Mesenchymal stem cell (in vitro differentiated cells and primary cell): ENCODE results near the gene KLHDC8A.

Source experiments
- DNase-seq: peaks from one replicate; pipeline ENCODE4 v3.0.0-alpha.2; 2013
- H2AFZ ChIP-seq: one replicate; pipeline ENCODE4 v1.6.1; 2013; ENCODE audit warnings: low read depth, mild to moderate bottlenecking, control low read depth, inconsistent platforms, low read length, moderate library complexity
- H2AK5ac ChIP-seq: 2 replicates; pipeline ENCODE4 v1.6.1; 2013; ENCODE audit warnings: low read length, moderate library complexity, mild to moderate bottlenecking, inconsistent platforms; ENCODE audit not compliant: severe bottlenecking
- H2BK120ac ChIP-seq: one replicate; pipeline ENCODE4 v1.6.1; 2013; ENCODE audit warnings: low read depth, mild to moderate bottlenecking, inconsistent platforms, low read length, moderate library complexity
- H2BK12ac ChIP-seq, 2 experiments: one replicate each; pipeline ENCODE4 v1.6.1; 2013; ENCODE audit warnings: inconsistent platforms in 2 of 2, low read length in 2 of 2, mild to moderate bottlenecking in 2 of 2, moderate library complexity in 2 of 2, control low read depth in 1 of 2
- H2BK15ac ChIP-seq: one replicate; pipeline ENCODE4 v1.6.1; 2013; ENCODE audit warnings: mild to moderate bottlenecking, low read depth, inconsistent platforms; ENCODE audit not compliant: poor library complexity, severe bottlenecking
- H2BK5ac ChIP-seq: 2 replicates; pipeline ENCODE4 v1.6.1; 2013; ENCODE audit warnings: low read depth, mild to moderate bottlenecking, low read length, control low read depth, inconsistent platforms; ENCODE audit not compliant: poor library complexity, severe bottlenecking
- H3K14ac ChIP-seq, 2 experiments: one replicate each; pipeline ENCODE4 v1.6.1; 2013; ENCODE audit warnings: inconsistent platforms in 2 of 2, low read length in 2 of 2, control low read depth in 1 of 2, mild to moderate bottlenecking in 1 of 2, moderate library complexity in 1 of 2
- H3K18ac ChIP-seq, 2 experiments: one replicate each; pipeline ENCODE4 v1.6.1; 2013; ENCODE audit warnings: inconsistent platforms in 2 of 2, low read length in 2 of 2, control low read depth in 1 of 2, low read depth in 1 of 2, mild to moderate bottlenecking in 1 of 2
- H3K23ac ChIP-seq, 2 experiments: one replicate each; pipeline ENCODE4 v1.6.1; 2013; ENCODE audit warnings: inconsistent platforms in 2 of 2, low read length in 2 of 2, mild to moderate bottlenecking in 2 of 2, moderate library complexity in 2 of 2, control low read depth in 1 of 2
- H3K27ac ChIP-seq: 2 replicates; pipeline ENCODE4 v1.5.1; 2013; ENCODE audit warnings: mild to moderate bottlenecking, moderate library complexity, low read length, control low read depth, inconsistent platforms; ENCODE audit not compliant: poor library complexity, severe bottlenecking
- H3K27me3 ChIP-seq, 2 experiments: 2 replicates each; pipeline versions ENCODE4 v1.6.1 to v1.7.0; 2013; ENCODE audit warnings: low read length in 2 of 2, mild to moderate bottlenecking in 2 of 2, moderate library complexity in 2 of 2, control low read depth in 1 of 2, inconsistent platforms in 1 of 2; ENCODE audit not compliant: control insufficient read depth in 1 of 2, insufficient read depth in 1 of 2
- H3K36me3 ChIP-seq, 2 experiments: 2 replicates each; pipeline versions ENCODE4 v1.6.1 to v1.7.0; 2013; ENCODE audit warnings: low read length in 2 of 2, control low read depth in 1 of 2, inconsistent platforms in 1 of 2, low read depth in 1 of 2, mild to moderate bottlenecking in 1 of 2; ENCODE audit not compliant: insufficient read depth in 2 of 2, control insufficient read depth in 1 of 2
- H3K4ac ChIP-seq, 2 experiments: one replicate each; pipeline ENCODE4 v1.6.1; 2013; ENCODE audit warnings: inconsistent platforms in 2 of 2, low read length in 2 of 2, mild to moderate bottlenecking in 2 of 2, moderate library complexity in 2 of 2, control low read depth in 1 of 2, low read depth in 1 of 2
- H3K4me1 ChIP-seq: 2 replicates; pipeline ENCODE4 v1.6.1; 2013; ENCODE audit warnings: low read depth, low read length, control low read depth; ENCODE audit not compliant: control insufficient read depth, insufficient read depth
- H3K4me2 ChIP-seq: 2 replicates; pipeline ENCODE4 v1.6.1; 2013; ENCODE audit warnings: low read length, mild to moderate bottlenecking, inconsistent platforms; ENCODE audit not compliant: poor library complexity, severe bottlenecking
- H3K4me3 ChIP-seq, 2 experiments: 2 replicates each; pipeline versions ENCODE4 v1.5.1 to v1.7.0; 2013; ENCODE audit warnings: low read length in 2 of 2, mild to moderate bottlenecking in 2 of 2, control low read depth in 1 of 2, low read depth in 1 of 2; ENCODE audit not compliant: insufficient read depth in 1 of 2
- H3K79me1 ChIP-seq: replicated peaks from 2 replicates; pipeline ENCODE4 v1.6.1; 2013; ENCODE audit warnings: mild to moderate bottlenecking, control low read depth, low read length, inconsistent platforms; ENCODE audit not compliant: poor library complexity, severe bottlenecking
- H3K9ac ChIP-seq: 2 replicates; pipeline ENCODE4 v1.7.0; 2013; ENCODE audit warnings: mild to moderate bottlenecking, low read length, moderate library complexity
- H3K9me3 ChIP-seq: 2 replicates; pipeline ENCODE4 v1.7.0; 2013; ENCODE audit warnings: mild to moderate bottlenecking, low read length; ENCODE audit not compliant: control insufficient read depth
- H4K8ac ChIP-seq: one replicate; pipeline ENCODE4 v1.6.1; 2013; ENCODE audit warnings: inconsistent platforms, mild to moderate bottlenecking, low read length, moderate library complexity
- H4K91ac ChIP-seq: one replicate; pipeline ENCODE4 v1.6.1; 2013; ENCODE audit warnings: mild to moderate bottlenecking, low read length, inconsistent platforms
- WGBS: methylation state at CpG from one replicate; pipeline ENCODE4 v1.1.7; 2013; ENCODE audit warnings: mixed read lengths; 5-methylcytosine and 5-hydroxymethylcytosine counted together

Gene KLHDC8A

GRCh38 chr1:205337481-205337880 is 19.2 kb downstream of the KLHDC8A start:
- no peak overlapping the region for H2BK15ac ChIP-seq
- no peak overlapping the region for H3K27ac ChIP-seq
- H2BK5ac ChIP-seq, result no peak overlapping the region
- no peak overlapping the region for H3K4me3 ChIP-seq
- no peak overlapping the region for H3K4ac ChIP-seq
- H3K4me2 ChIP-seq, result no peak overlapping the region
- H2BK120ac ChIP-seq, result no peak overlapping the region
- H3K4me1 ChIP-seq, result no peaks in the 10 kb centered on the region
- no peak overlapping the region for H4K91ac ChIP-seq
- no peak overlapping the region for H2AK5ac ChIP-seq
- H3K36me3 ChIP-seq, result no peaks in the 10 kb centered on the region
- H3K9ac ChIP-seq, result no peak overlapping the region
- no peak overlapping the region for H3K14ac ChIP-seq
- H3K9me3 ChIP-seq, result no peaks in the 10 kb centered on the region
- peaks cover 40 to 72% of the 10 kb centered on the region in 2 experiments for H3K27me3 ChIP-seq
- H2AFZ ChIP-seq, result no peak overlapping the region
- no peak overlapping the region for H3K18ac ChIP-seq
- peak overlapping the region in 1 of 2 experiments; percentile 5 for H3K23ac ChIP-seq
- H2BK12ac ChIP-seq, result no peak overlapping the region
- no peak for DNase-seq
- H3K79me1 ChIP-seq, result no peaks in the 10 kb centered on the region
- 69% methylated on average over 7 of the region's 7 CpGs for WGBS
- H4K8ac ChIP-seq, result no peak overlapping the region

- Histone ChIP-seq H2BK120ac (no peak overlapping the region), H3K14ac (no peak overlapping the region), H4K8ac (no peak overlapping the region), H3K4me3 (no peak overlapping the region), H2AK5ac (no peak overlapping the region), H2BK5ac (no peak overlapping the region), H3K79me1 (no peaks in the 10 kb centered on the region), H2AFZ (no peak overlapping the region), H2BK12ac (no peak overlapping the region), H3K4ac (no peak overlapping the region), H3K18ac (no peak overlapping the region), H3K23ac (no peak overlapping the region), H3K27ac (no peak overlapping the region), H3K9ac (no peak overlapping the region), H2BK15ac (no peak overlapping the region), H3K4me1 (no peaks in the 10 kb centered on the region), H3K27me3 (peaks cover 36 to 82% of the 10 kb centered on the region in 2 experiments), H4K91ac (no peak overlapping the region), H3K9me3 (no peaks in the 10 kb centered on the region), H3K36me3 (no peaks in the 10 kb centered on the region), H3K4me2 (no peak overlapping the region)
- WGBS, result 12% methylated on average over 4 of the region's 4 CpGs
- DNase-seq, result peak; percentile 72
These were observed 21.0 kb downstream of the KLHDC8A start for GRCh38 chr1:205335692-205336091.

- peaks cover 28 to 88% of the 10 kb centered on the region in 2 experiments for H3K27me3 ChIP-seq
- H3K27ac ChIP-seq, result no peak overlapping the region
- no peak overlapping the region for H3K4me3 ChIP-seq
- H2AK5ac ChIP-seq, result no peak overlapping the region
- H4K8ac ChIP-seq, result no peak overlapping the region
- H3K23ac ChIP-seq, result no peak overlapping the region
- H2BK15ac ChIP-seq, result no peak overlapping the region
- no peak overlapping the region for H3K14ac ChIP-seq
- no peak for DNase-seq
- H3K4ac ChIP-seq, result no peak overlapping the region
- H2BK120ac ChIP-seq, result no peak overlapping the region
- no peak overlapping the region for H2AFZ ChIP-seq
- H3K9me3 ChIP-seq, result no peaks in the 10 kb centered on the region
- no peak overlapping the region for H3K18ac ChIP-seq
- H2BK12ac ChIP-seq, result no peak overlapping the region
- no peak overlapping the region for H3K9ac ChIP-seq
- no peak overlapping the region for H2BK5ac ChIP-seq
- WGBS, result 84% methylated on average over 9 of the region's 11 CpGs
- H3K79me1 ChIP-seq, result no peaks in the 10 kb centered on the region
- H4K91ac ChIP-seq, result no peak overlapping the region
- no peaks in the 10 kb centered on the region for H3K36me3 ChIP-seq
- H3K4me2 ChIP-seq, result no peak overlapping the region
- peaks cover 7% of the 10 kb centered on the region for H3K4me1 ChIP-seq
These were observed 24.5 kb downstream of the KLHDC8A start for GRCh38 chr1:205332015-205332791.

DNA sequence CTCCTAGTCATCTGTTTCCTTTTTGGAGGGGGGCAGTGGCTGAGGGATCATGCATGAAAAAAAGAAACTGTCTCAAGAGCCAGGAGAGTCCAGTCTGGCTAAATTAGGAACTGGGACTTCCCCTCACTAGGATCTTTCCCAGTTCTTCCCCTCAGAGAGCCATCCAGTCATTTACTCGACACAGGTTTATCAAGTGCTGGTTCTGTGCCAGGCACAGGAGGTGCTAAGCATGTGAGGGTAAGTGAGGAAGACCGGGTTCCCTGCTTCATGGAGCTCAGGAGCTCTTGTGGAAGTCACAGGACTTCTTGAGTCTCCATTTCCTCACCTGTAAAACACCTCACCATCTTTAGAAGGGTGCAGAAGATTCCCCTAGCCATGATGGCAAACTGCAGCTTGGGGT is 26.6 kb downstream of the KLHDC8A start:
- 57% methylated on average over 1 of the region's 2 CpGs for WGBS
- Histone ChIP-seq H3K4me2 (no peak overlapping the region), H4K91ac (no peak overlapping the region)

More for the DNA sequence above, 26.6 kb downstream of the KLHDC8A start:
- Histone ChIP-seq H2AFZ (no peak overlapping the region), H3K14ac (no peak overlapping the region), H4K8ac (no peak overlapping the region), H2BK120ac (no peak overlapping the region), H3K4me1 (peaks cover 8% of the 10 kb centered on the region), H2BK12ac (no peak overlapping the region), H3K9me3 (no peaks in the 10 kb centered on the region), H3K18ac (no peak overlapping the region), H3K36me3 (no peaks in the 10 kb centered on the region), H3K23ac (no peak overlapping the region), H2BK5ac (no peak overlapping the region), H3K4me3 (no peak overlapping the region), H3K4ac (no peak overlapping the region), H3K79me1 (no peaks in the 10 kb centered on the region), H2BK15ac (no peak overlapping the region), H3K27ac (no peak overlapping the region), H2AK5ac (no peak overlapping the region), H3K9ac (no peak overlapping the region), H3K27me3 (peaks cover 16 to 81% of the 10 kb centered on the region in 2 experiments)
- DNase-seq, result no peak
